ENCODE measurements around the gene MAGEA4.

- TF ChIP-seq POLR2AphosphoS5 (IDR thresholded peaks at IDR 0.05; ENCODE audit: insufficient read depth in 1 of 2, low read depth in 1 of 2) (no peak), POLR2A (IDR thresholded peaks at IDR 0.05) (no peak)
Measured at GRCh38 chrX:151929126-151929525, 16.4 kb downstream of the MAGEA4 start.
